Panc1 (cell line): ENCODE results near the gene C13orf42.

Experiments
- CTCF ChIP-seq: fragments of 450-650 bp; IDR thresholded peaks from 2 replicates; pipeline ENCODE4 v1.5.1; 2017; ENCODE audit warnings: mild to moderate bottlenecking
- POLR2AphosphoS5 ChIP-seq: IDR thresholded peaks from 2 replicates; pipeline ENCODE4 v1.6.1; 2012; ENCODE audit warnings: mild to moderate bottlenecking, low read depth, low read length, moderate library complexity

- TF ChIP-seq POLR2AphosphoS5 (no peak), CTCF (no peak)
Observed at GRCh38 chr13:51152701-51153100, 41.6 kb upstream of the C13orf42 start.
